Kidney epithelial cell (primary cell): ENCODE data around the gene FAN1. TPM values are rescaled to one million over a fixed set of nuclear protein-coding genes. Genes with fewer than 3 reads are reported as not detected.

Experiments
- DNase-seq: peaks from one replicate; pipeline ENCODE4 v3.0.0-alpha.2; 2010; ENCODE audit warnings: low read depth
- H3K27me3 ChIP-seq: 2 replicates; pipeline ENCODE4 v1.6.0; 2011; ENCODE audit warnings: low read length; ENCODE audit not compliant: control insufficient read depth, insufficient read depth
- H3K36me3 ChIP-seq: 2 replicates; pipeline ENCODE4 v1.5.1; 2011; ENCODE audit warnings: low read length; ENCODE audit not compliant: control insufficient read depth, insufficient read depth
- H3K4me3 ChIP-seq: 2 replicates; pipeline ENCODE4 v1.5.1; 2011; ENCODE audit warnings: low read depth, mild to moderate bottlenecking, control low read depth, low read length
- CTCF ChIP-seq: IDR thresholded peaks from 2 replicates; pipeline ENCODE4 v1.5.1; 2011; ENCODE audit warnings: mild to moderate bottlenecking, moderate library complexity, low read length, control low read depth, inconsistent platforms; ENCODE audit not compliant: insufficient read depth, poor library complexity, severe bottlenecking
- total RNA-seq: library from RNA; depleted of rRNA; stranded (reverse); fragments of >200 nt; gene quantifications from 2 replicates; pipeline ENCODE4 v1.2.3, GENCODE V29; 2015

FAN1 gene
- total RNA-seq, 1 donor from 2014 or later = 12.1 TPM

GRCh38 chr15:30962659-30963058 is 58.9 kb downstream of the FAN1 start:
- no peak for TF ChIP-seq CTCF
- Histone ChIP-seq H3K27me3 (no peaks in the 10 kb centered on the region), H3K4me3 (no peak overlapping the region), H3K36me3 (no peaks in the 10 kb centered on the region)
- DNase-seq = no peak

GRCh38 chr15:30963681-30964080 is 60.0 kb downstream of the FAN1 start:
- DNase-seq = no peak
- no peak for TF ChIP-seq CTCF
- H3K27me3 ChIP-seq = no peaks in the 10 kb centered on the region
- H3K36me3 ChIP-seq = no peaks in the 10 kb centered on the region
- H3K4me3 ChIP-seq = no peak overlapping the region

DNA sequence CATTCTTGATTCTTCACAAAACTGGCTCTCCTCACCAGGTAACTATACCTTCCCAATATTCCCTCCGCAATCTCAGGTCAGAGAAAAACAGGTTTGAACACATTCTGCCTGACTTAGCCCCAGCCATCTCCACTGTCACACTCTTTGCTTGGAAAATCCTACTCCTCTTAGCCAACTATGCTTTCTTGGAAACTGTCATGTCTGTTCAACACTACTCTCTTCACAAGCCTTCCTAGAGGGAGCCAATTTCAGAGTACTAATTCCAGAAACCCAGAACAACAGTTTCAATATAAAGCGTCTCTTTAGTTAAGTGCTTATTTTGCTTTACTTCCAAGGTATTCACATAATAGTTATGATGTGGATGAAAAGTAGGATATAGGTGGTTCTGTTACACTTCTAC is 66.0 kb downstream of the FAN1 start:
- no peak for DNase-seq
- H3K36me3 ChIP-seq = no peaks in the 10 kb centered on the region

GRCh38 chr15:30973379-30973778 is 69.7 kb downstream of the FAN1 start:
- no peaks in the 10 kb centered on the region for H3K36me3 ChIP-seq
- no peak overlapping the region for H3K4me3 ChIP-seq
- no peak for TF ChIP-seq CTCF

More for the DNA sequence above, 66.0 kb downstream of the FAN1 start:
- no peak for TF ChIP-seq CTCF
- Histone ChIP-seq H3K27me3 (no peaks in the 10 kb centered on the region), H3K4me3 (no peak overlapping the region)

DNA sequence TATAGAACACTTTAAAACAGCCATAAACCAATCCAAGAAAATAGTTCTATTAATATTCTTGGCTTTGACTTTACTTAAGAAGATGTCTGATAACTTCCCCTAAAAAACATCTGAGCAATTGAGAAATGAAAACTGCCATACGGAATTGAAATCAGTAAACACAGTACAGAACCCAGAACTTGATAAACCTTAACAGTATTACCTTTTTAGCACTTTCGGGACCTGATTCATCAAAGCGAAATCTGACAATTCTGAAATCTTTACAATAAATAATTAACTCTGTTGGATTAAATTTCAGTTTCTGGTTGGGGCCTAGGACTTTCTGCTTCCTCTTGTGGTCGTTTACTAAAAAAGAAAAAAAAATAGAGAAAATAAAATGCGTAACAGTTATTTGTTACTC is 70.4 kb downstream of the FAN1 start:
- H3K27me3 ChIP-seq = no peaks in the 10 kb centered on the region
- no peaks in the 10 kb centered on the region for H3K36me3 ChIP-seq
- TF ChIP-seq CTCF = no peak
- no peak overlapping the region for H3K4me3 ChIP-seq
- no peak for DNase-seq

More at GRCh38 chr15:30973379-30973778, 69.7 kb downstream of the FAN1 start:
- DNase-seq = no peak
- H3K27me3 ChIP-seq = no peaks in the 10 kb centered on the region

- H3K4me3 ChIP-seq = no peak overlapping the region
- no peaks in the 10 kb centered on the region for H3K36me3 ChIP-seq
- H3K27me3 ChIP-seq = no peaks in the 10 kb centered on the region
- DNase-seq = no peak
- no peak for TF ChIP-seq CTCF
Observed at GRCh38 chr15:30978328-30978727, 74.6 kb downstream of the FAN1 start.
